ENCODE measurements around the gene ERMP1. TPM values are rescaled to one million over a fixed set of nuclear protein-coding genes. Genes with fewer than 3 reads are reported as not detected.

Gene ERMP1
- total and polyA plus RNA-seq, 2 donors (not counting 1 experiment from before 2014, with no cell fraction given), result 4.9 to 10.6 TPM

DNA sequence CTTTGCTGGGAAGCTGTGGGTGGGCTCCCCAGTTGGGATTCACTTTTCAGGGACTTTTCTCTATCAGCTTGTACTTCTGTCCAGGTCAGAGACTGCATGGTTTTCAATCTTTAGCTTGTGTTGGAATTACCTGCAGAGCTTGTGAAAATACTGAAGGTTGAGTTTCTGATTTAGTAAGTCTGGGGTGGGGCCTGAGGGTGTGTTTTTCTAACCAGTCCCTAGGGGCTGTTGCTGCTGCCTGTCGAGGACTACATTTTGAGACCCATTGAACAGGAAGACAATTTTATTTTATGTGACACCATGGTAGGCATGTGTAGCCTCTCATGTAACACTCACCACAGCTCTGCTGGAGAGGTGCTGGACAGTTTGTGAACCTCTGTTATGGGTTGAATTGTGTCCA is 43.1 kb upstream of the ERMP1 start:
- Histone ChIP-seq H3K4me2 (replicated peaks; ENCODE audit: low read depth, low read length, poor library complexity, severe bottlenecking) (no peak overlapping the region), H3K36me3 (replicated peaks in 1 of 2; ENCODE audit: control extremely low read depth in 1 of 2, control insufficient read depth in 1 of 2, extremely low read depth in 1 of 2, insufficient read depth in 2 of 2, low read length in 1 of 2) (peaks cover 0 to 3% of the 10 kb centered on the region in 2 experiments), H3K9ac (ENCODE audit: low read length) (no peak overlapping the region), H2AFZ (ENCODE audit: insufficient read depth, low read depth, low read length, poor library complexity, severe bottlenecking) (no peak overlapping the region), H3K9me3 (ENCODE audit: control extremely low read depth in 1 of 3, control insufficient read depth in 2 of 3, insufficient read depth in 1 of 3, low read length in 2 of 3) (peaks cover 0 to 3% (median 0%) of the 10 kb centered on the region in 3 donors), H3K4me1 (ENCODE audit: control insufficient read depth in 2 of 2, insufficient read depth in 2 of 2, low read length in 2 of 2) (peaks cover 0 to 7% of the 10 kb centered on the region in 2 donors), H4K20me1 (ENCODE audit: control insufficient read depth, insufficient read depth, low read length, poor library complexity, severe bottlenecking) (no peaks in the 10 kb centered on the region), H3K27ac (ENCODE audit: low read length in 2 of 2) (no peak overlapping the region), H3K27me3 (replicated peaks in 1 of 4; ENCODE audit: control extremely low read depth in 1 of 4, control insufficient read depth in 3 of 4, insufficient read depth in 4 of 4, low read length in 3 of 4) (no peaks in the 10 kb centered on the region), H3K79me2 (ENCODE audit: control insufficient read depth, insufficient read depth, low read length) (no peaks in the 10 kb centered on the region), H3K4me3 (ENCODE audit: control extremely low read depth in 1 of 5, extremely low read depth in 1 of 5, insufficient read depth in 1 of 5, low read depth in 2 of 5, low read length in 4 of 5) (no peak overlapping the region)
- WGBS (ENCODE audit: insufficient coverage), result no CpG with 5 or more reads among the region's 1 CpG
- ChIA-PET CTCF (interaction anchor here (1.2 kb wide), 1 partner anchor 10 kb away, joined by 5 read pairs; no protein-coding TSS in a partner anchor), POLR2A (no interaction called here)
- Mint-ChIP-seq H3K27me3 (no peaks in the 10 kb centered on the region), H3K9me3 (ENCODE audit: insufficient read depth) (no peaks in the 10 kb centered on the region), H3K27ac (no peak overlapping the region), H3K4me3 (no peak overlapping the region), H3K4me1 (peaks cover 7% of the 10 kb centered on the region)
- DNase-seq, result no peak
- ATAC-seq (ENCODE audit: low read depth), result no peak
- TF ChIP-seq, protein P1, sequence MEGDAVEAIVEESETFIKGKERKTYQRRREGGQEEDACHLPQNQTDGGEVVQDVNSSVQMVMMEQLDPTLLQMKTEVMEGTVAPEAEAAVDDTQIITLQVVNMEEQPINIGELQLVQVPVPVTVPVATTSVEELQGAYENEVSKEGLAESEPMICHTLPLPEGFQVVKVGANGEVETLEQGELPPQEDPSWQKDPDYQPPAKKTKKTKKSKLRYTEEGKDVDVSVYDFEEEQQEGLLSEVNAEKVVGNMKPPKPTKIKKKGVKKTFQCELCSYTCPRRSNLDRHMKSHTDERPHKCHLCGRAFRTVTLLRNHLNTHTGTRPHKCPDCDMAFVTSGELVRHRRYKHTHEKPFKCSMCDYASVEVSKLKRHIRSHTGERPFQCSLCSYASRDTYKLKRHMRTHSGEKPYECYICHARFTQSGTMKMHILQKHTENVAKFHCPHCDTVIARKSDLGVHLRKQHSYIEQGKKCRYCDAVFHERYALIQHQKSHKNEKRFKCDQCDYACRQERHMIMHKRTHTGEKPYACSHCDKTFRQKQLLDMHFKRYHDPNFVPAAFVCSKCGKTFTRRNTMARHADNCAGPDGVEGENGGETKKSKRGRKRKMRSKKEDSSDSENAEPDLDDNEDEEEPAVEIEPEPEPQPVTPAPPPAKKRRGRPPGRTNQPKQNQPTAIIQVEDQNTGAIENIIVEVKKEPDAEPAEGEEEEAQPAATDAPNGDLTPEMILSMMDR (IDR thresholded peaks at IDR 0.05), result no peak
- intact Hi-C loops (cut with micrococcal nuclease), result no loop called here

- 67% methylated on average over 1 of the region's 2 CpGs for WGBS (ENCODE audit: insufficient coverage)
- POLR2A ChIA-PET, result no interaction called here
- H3K9me3 ChIP-seq (ENCODE audit: control extremely low read depth in 1 of 3, control insufficient read depth in 2 of 3, insufficient read depth in 1 of 3, low read length in 2 of 3), result peaks cover 0 to 3% (median 0%) of the 10 kb centered on the region in 3 donors
- no peaks in the 10 kb centered on the region for H3K9me3 Mint-ChIP-seq (ENCODE audit: insufficient read depth)
- H3K9ac ChIP-seq (ENCODE audit: low read length), result no peak overlapping the region
- H3K4me3 Mint-ChIP-seq, result no peak overlapping the region
- no peak overlapping the region for H3K4me2 ChIP-seq (replicated peaks; ENCODE audit: low read depth, low read length, poor library complexity, severe bottlenecking)
- intact Hi-C loops (cut with micrococcal nuclease), result no loop called here
- H4K20me1 ChIP-seq (ENCODE audit: control insufficient read depth, insufficient read depth, low read length, poor library complexity, severe bottlenecking), result no peaks in the 10 kb centered on the region
- H3K27ac Mint-ChIP-seq, result no peak overlapping the region
- no peak for ATAC-seq (ENCODE audit: low read depth)
- H3K27me3 ChIP-seq (replicated peaks in 1 of 4; ENCODE audit: control extremely low read depth in 1 of 4, control insufficient read depth in 3 of 4, insufficient read depth in 4 of 4, low read length in 3 of 4), result no peaks in the 10 kb centered on the region
- no peak overlapping the region for H3K4me3 ChIP-seq (ENCODE audit: control extremely low read depth in 1 of 5, extremely low read depth in 1 of 5, insufficient read depth in 1 of 5, low read depth in 2 of 5, low read length in 4 of 5)
- no peaks in the 10 kb centered on the region for H3K79me2 ChIP-seq (ENCODE audit: control insufficient read depth, insufficient read depth, low read length)
- CTCF ChIA-PET, result interaction anchor here (0.7 kb wide), 1 partner anchor 41 kb away, joined by 3 read pairs; the partner anchor contains the start of gene ERMP1
- H3K36me3 ChIP-seq (replicated peaks in 1 of 2; ENCODE audit: control extremely low read depth in 1 of 2, control insufficient read depth in 1 of 2, extremely low read depth in 1 of 2, insufficient read depth in 2 of 2, low read length in 1 of 2), result peaks cover 0 to 3% of the 10 kb centered on the region in 2 experiments
- H3K27me3 Mint-ChIP-seq, result no peaks in the 10 kb centered on the region
- H2AFZ ChIP-seq (ENCODE audit: insufficient read depth, low read depth, low read length, poor library complexity, severe bottlenecking), result no peak overlapping the region
- H3K4me1 Mint-ChIP-seq, result peaks cover 7% of the 10 kb centered on the region
- no peak overlapping the region for H3K27ac ChIP-seq (ENCODE audit: low read length in 2 of 2)
- DNase-seq, result no peak
- peaks cover 0 to 7% of the 10 kb centered on the region in 2 donors for H3K4me1 ChIP-seq (ENCODE audit: control insufficient read depth in 2 of 2, insufficient read depth in 2 of 2, low read length in 2 of 2)
- TF ChIP-seq, protein P1 (IDR thresholded peaks at IDR 0.05), result no peak
- no peak for TF ChIP-seq EZH2 (IDR thresholded peaks at IDR 0.05; ENCODE audit: borderline replicate concordance, insufficient read depth, low read depth, low read length, poor library complexity, severe bottlenecking)
These were observed 41.1 kb upstream of the ERMP1 start for GRCh38 chr9:5874048-5874447.
